ENCODE results near the gene PLA2G6.

The PLA2G6 gene

GRCh38 chr22:38109371-38110001, 72.1 kb downstream of the PLA2G6 start:
- DNase-seq: no peak

GRCh38 chr22:38108561-38109319, 72.9 kb downstream of the PLA2G6 start:
- DNase-seq: no peak

GRCh38 chr22:38107692-38108515, 73.7 kb downstream of the PLA2G6 start:
- DNase-seq: no peak

GRCh38 chr22:38106814-38107578, 74.6 kb downstream of the PLA2G6 start:
- no peak for DNase-seq

- DNase-seq: no peak
Observed at GRCh38 chr22:38104084-38104483, 77.5 kb downstream of the PLA2G6 start.

- DNase-seq: no peak
Observed at GRCh38 chr22:38103641-38104040, 78.0 kb downstream of the PLA2G6 start.

- no peak for DNase-seq
Observed at GRCh38 chr22:38098410-38099249, 83.0 kb downstream of the PLA2G6 start.

- no peak for DNase-seq
Observed at GRCh38 chr22:38097557-38098409, 83.8 kb downstream of the PLA2G6 start.

GRCh38 chr22:38097058-38097457, 84.6 kb downstream of the PLA2G6 start:
- no peak for DNase-seq

- no peak for DNase-seq
Observed at GRCh38 chr22:38089474-38089851, 92.2 kb downstream of the PLA2G6 start.

- DNase-seq: no peak
Observed at GRCh38 chr22:38088629-38089473, 92.8 kb downstream of the PLA2G6 start.

GRCh38 chr22:38087855-38088254, 93.8 kb downstream of the PLA2G6 start:
- no peak for DNase-seq

- no peak for DNase-seq
Observed at GRCh38 chr22:38086942-38087341, 94.7 kb downstream of the PLA2G6 start.

- DNase-seq: no peak
Observed at GRCh38 chr22:38086001-38086845, 95.4 kb downstream of the PLA2G6 start.

- no peak for DNase-seq
Observed at GRCh38 chr22:38085501-38085900, 96.1 kb downstream of the PLA2G6 start.

- DNase-seq: no peak
Observed at GRCh38 chr22:38085056-38085455, 96.6 kb downstream of the PLA2G6 start.

- DNase-seq: no peak
Observed at GRCh38 chr22:38083931-38084631, 97.5 kb downstream of the PLA2G6 start, which contains the start of gene SLC16A8. TSS of gene SLC16A8 (minus strand) at chr22:38084184. CDS start at chr22:38082873, 1,311 bp downstream.

GRCh38 chr22:38082986-38083710, 98.5 kb downstream of the PLA2G6 start:
- no peak for DNase-seq
